Right forelimb (tissue), 1 donor: ENCODE results near the gene LTV1.
"Not testable (repeated sequence)": the region's sequence is repeated elsewhere in the genome, so short reads cannot be mapped to it uniquely, and the experiment has no call there.

Source experiments
- DNase-seq: peaks from one replicate; pipeline ENCODE4 v3.0.0-alpha.2; 2018

LTV1 gene

GRCh38 chr6:143844006-143844405 lies 868 bp downstream of the LTV1 start:
- DNase-seq: no peak

- DNase-seq: no peak
These were observed 1.9 kb downstream of the LTV1 start for GRCh38 chr6:143845033-143845432.

GRCh38 chr6:143851706-143852105 lies 8.6 kb downstream of the LTV1 start:
- DNase-seq: not testable (repeated sequence)

- DNase-seq: not testable (repeated sequence)
These were observed 11.9 kb downstream of the LTV1 start for GRCh38 chr6:143855057-143855456.

GRCh38 chr6:143856762-143857161 lies 13.6 kb downstream of the LTV1 start:
- DNase-seq: not testable (repeated sequence)

- DNase-seq: no peak
These were observed 14.5 kb downstream of the LTV1 start for GRCh38 chr6:143857651-143858050.

- no peak for DNase-seq
These were observed 16.9 kb downstream of the LTV1 start for GRCh38 chr6:143859891-143860660.

GRCh38 chr6:143863771-143864170 lies 20.6 kb downstream of the LTV1 start:
- DNase-seq: no peak

GRCh38 chr6:143864234-143864633 lies 21.1 kb downstream of the LTV1 start, which contains the start of gene ZC2HC1B:
ZC2HC1B (plus strand) TSS chr6:143864474; CDS start chr6:143864540, 66 bp downstream.
- DNase-seq: no peak

- no peak for DNase-seq
These were observed 24.1 kb downstream of the LTV1 start for GRCh38 chr6:143867236-143867635.

GRCh38 chr6:143868808-143869207 lies 25.7 kb downstream of the LTV1 start:
- not testable (repeated sequence) for DNase-seq

- DNase-seq: not testable (repeated sequence)
These were observed 28.1 kb downstream of the LTV1 start for GRCh38 chr6:143871202-143871730.

- no peak for DNase-seq
These were observed 29.1 kb downstream of the LTV1 start for GRCh38 chr6:143872201-143872600.

- DNase-seq: not testable (repeated sequence)
These were observed 30.5 kb downstream of the LTV1 start for GRCh38 chr6:143873600-143873999.

GRCh38 chr6:143874503-143874902 lies 31.4 kb downstream of the LTV1 start:
- not testable (repeated sequence) for DNase-seq

GRCh38 chr6:143877584-143878271 lies 34.6 kb downstream of the LTV1 start:
- DNase-seq: no peak

- no peak for DNase-seq
These were observed 35.2 kb downstream of the LTV1 start for GRCh38 chr6:143878272-143878760.

- DNase-seq: no peak
These were observed 37.3 kb downstream of the LTV1 start for GRCh38 chr6:143880412-143880811.

- DNase-seq: no peak
These were observed 39.3 kb downstream of the LTV1 start for GRCh38 chr6:143882401-143882930.

- DNase-seq: peak; percentile 45
These were observed 41.2 kb downstream of the LTV1 start for GRCh38 chr6:143884216-143884900.

- no peak for DNase-seq
These were observed 42.0 kb downstream of the LTV1 start for GRCh38 chr6:143885116-143885515.

GRCh38 chr6:143894655-143895054 lies 51.5 kb downstream of the LTV1 start:
- no peak for DNase-seq
